Eye (tissue), 1 donor: Measurements from ENCODE around the gene PUM2.

Source experiments
- DNase-seq: peaks from one replicate; pipeline ENCODE4 v3.0.0-alpha.2; 2015

Gene PUM2

GRCh38 chr2:20215183-20216040, 135.2 kb downstream of the PUM2 start:
- DNase-seq = no peak

- DNase-seq = no peak
These were observed 136.0 kb downstream of the PUM2 start for GRCh38 chr2:20214566-20215182.

- no peak for DNase-seq
These were observed 136.7 kb downstream of the PUM2 start for GRCh38 chr2:20213651-20214565.

DNA sequence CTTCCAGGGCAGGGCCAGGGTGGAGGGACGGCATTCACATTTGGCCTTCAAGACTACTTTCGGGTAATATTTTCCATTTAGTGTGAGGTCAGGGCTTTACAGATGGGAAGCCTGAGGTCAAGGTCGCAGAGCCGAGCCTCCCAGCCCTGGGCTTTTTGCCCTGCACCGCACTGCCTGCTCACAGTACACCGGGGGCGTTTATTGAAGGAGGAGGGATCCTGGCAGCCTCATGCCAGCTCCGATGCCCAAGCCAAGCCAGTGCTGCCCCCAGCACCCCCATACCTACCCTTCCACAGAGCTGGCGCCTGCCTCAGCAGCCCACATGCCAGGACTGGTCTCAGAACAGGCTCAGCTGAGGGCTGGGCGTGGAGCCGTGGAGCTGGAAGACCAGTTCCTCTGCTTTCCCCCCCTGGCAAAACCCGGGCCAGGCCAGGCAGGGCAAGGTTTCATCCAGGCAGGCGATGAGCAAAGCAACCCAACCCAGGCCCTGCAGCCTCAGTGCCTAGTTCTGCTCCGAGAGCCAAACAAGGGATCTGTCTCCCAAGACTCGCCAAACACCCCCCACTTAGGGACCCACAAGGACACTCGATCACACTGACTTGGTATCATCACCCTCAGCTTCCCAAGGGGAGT, 137.7 kb downstream of the PUM2 start:
- DNase-seq = no peak

GRCh38 chr2:20212459-20212870, 138.2 kb downstream of the PUM2 start:
- DNase-seq = peak; percentile 80

GRCh38 chr2:20211860-20212458, 138.7 kb downstream of the PUM2 start:
- DNase-seq = peak; percentile 44

DNA sequence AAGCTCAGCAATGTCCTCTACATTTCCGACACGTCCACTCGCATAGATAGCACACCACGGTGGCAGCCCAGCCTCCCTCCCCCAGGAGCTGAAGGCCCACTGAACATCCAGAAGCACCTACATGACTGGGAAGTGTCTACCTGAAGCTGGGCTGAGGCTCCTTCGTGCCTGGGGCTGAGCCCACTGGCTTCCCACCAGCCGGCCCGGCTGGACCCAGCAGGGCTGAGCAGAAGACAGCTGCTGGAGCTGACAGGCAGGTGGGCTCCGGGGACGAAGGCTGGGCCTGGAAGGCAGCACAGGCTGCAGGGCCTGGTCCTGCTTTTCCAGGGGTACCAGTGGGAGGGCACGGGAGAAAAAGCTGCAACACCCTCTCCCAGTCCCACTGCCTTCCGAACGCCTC, 139.2 kb downstream of the PUM2 start:
- no peak for DNase-seq

GRCh38 chr2:20210462-20210861, 140.2 kb downstream of the PUM2 start:
- no peak for DNase-seq

DNA sequence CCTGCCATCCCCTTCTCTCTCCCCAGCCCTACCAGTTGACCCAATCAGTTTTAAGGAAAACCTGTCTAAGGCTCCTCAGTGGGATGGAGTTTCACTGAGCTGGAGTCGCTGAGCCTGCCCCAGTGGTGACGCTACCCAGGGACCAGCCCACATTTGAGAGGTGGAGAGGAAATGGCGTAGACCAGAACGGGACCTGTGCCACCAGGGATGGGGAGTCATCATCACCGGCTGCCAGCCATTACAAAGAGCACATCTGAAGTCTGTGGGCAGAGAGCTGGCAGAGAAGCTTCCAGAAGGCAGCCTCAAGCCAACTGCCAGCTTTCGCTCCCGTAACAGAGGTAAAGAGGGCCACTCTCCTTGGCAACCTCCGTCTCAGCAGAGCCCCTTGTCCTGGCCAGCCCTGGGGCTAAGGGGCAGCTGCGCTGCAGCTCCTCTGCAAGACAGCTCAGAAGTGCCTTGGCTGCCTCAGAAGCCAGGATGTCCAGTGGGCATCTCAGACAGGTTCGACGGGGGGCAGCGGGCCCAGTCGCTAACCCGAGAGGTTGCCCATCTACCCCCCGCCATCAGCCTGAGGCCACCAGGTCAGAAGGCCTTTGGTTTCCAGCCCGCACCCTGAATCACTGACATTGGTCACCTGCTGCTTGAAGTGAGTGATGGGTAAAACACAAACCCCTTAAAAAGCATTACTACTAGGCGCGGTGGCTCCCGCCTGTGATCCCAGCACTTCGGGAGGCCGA, 141.1 kb downstream of the PUM2 start:
- DNase-seq = no peak

GRCh38 chr2:20208476-20208859, 142.2 kb downstream of the PUM2 start:
- no peak for DNase-seq

GRCh38 chr2:20207051-20207450, 143.6 kb downstream of the PUM2 start:
- DNase-seq = no peak

DNA sequence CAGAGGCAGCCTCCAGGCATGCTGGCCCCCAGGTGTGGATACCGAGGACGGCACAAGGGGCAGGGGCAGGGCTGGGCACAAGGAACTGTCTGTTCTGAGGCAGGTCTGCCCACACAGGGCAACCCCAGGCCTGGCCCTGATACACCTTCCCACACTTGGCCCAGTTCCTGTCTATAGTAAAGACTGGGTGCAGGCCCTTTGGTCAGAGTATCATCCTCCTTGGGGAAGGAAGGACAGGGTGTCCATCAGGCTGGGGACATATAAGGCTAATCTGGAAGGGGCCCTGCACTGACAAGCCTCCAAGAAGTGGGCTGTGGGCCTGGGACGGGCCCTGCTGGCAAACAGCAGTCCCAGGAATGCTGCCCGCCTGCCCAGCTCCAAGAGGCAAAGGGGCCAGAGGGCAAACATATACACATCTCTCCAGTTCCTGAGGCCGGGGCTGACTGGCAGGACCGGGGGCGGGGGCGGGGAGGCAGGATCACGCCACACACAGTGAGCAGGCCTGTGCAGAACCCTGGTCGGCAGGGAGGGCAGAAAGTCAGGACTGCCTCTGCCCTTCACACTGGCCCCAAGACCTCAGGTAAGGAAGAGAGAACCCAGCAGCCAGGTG, 144.6 kb downstream of the PUM2 start:
- DNase-seq = no peak

DNA sequence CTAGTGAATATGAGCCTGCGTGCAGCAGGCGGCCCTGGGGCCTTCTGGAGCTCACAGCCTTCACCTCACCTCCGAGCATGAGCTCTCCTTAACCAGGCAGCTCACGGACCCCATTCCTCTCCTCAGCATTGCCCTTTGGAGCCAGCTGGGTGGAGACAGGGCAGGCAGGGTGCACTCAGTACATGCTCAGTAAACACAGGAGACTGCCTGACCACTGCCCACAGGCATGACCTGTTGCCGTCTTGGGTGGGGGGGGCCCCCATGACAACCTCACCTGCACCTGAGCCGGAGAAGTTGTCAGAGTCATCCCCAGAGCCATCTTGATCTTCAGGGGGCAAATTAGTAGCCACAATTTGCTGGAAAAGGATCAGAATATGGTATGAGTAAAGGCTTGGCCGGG, 145.6 kb downstream of the PUM2 start:
- DNase-seq = no peak

- DNase-seq = no peak
These were observed 147.0 kb downstream of the PUM2 start for GRCh38 chr2:20203521-20204225.

- no peak for DNase-seq
These were observed 147.6 kb downstream of the PUM2 start for GRCh38 chr2:20203072-20203471.

DNA sequence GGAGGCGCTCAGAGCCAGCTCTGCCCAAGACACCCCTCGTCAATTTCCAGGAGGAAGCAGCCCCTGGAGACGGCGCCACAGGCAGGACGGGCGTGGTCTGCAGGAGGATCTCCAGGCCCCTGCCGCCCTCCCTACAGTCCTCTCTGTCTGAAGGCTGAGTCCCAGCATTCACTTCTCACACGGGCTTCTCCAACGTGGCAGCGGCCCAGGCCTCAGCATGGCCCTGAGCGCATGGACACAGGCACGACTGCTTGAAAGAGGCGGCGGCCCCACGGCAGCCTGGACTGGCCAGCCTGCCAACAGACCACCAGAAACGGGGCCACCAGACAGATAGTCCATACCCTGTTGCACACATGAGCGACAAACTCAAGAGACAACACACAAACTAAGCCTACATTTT, 149.0 kb downstream of the PUM2 start:
- no peak for DNase-seq

- no peak for DNase-seq
These were observed 149.7 kb downstream of the PUM2 start for GRCh38 chr2:20200697-20201555.

GRCh38 chr2:20199633-20200270, 150.9 kb downstream of the PUM2 start:
- DNase-seq = no peak
